K562 (cell line): Measurements from ENCODE around the gene ARHGDIA. TPM values are rescaled to one million over a fixed set of nuclear protein-coding genes. Genes with fewer than 3 reads are reported as not detected.

Experiments
- BMI1 ChIP-seq: fragments of 150-350 bp; IDR thresholded peaks from 2 replicates; pipeline ENCODE4 v1.6.1; 2014; ENCODE audit warnings: low read length
- CAMTA2 ChIP-seq: fragments of 250-450 bp; sonication (Bioruptor Pico); conservative IDR thresholded peaks from 2 replicates; pipeline ENCODE4 v1.5.1; 2022
- CBFA2T3 ChIP-seq: fragments of 450-650 bp; IDR thresholded peaks from 2 replicates; pipeline ENCODE4 v1.6.1; 2017
- E2F3 ChIP-seq: fragments of 250-450 bp; sonication (Bioruptor Pico); IDR thresholded peaks from 2 replicates; pipeline ENCODE4 v1.4.0; 2020; ENCODE audit warnings: mild to moderate bottlenecking
- EHMT2 ChIP-seq: fragments of 450-650 bp; IDR thresholded peaks from 2 replicates; pipeline ENCODE4 v1.6.1; 2018; ENCODE audit warnings: antibody characterized with exemption
- EP400 ChIP-seq: fragments of 450-650 bp; IDR thresholded peaks from 2 replicates; pipeline ENCODE4 v1.6.1; 2017; ENCODE audit warnings: antibody characterized with exemption, mild to moderate bottlenecking, moderate library complexity
- FIP1L1 ChIP-seq: fragments of 200-400 bp; formaldehyde crosslinking; IDR thresholded peaks from 2 replicates; pipeline ENCODE4 v1.6.1; 2018; ENCODE audit warnings: mild to moderate bottlenecking, low read depth, low read length; ENCODE audit not compliant: poor library complexity, severe bottlenecking
- HIVEP1 ChIP-seq: fragments of 250-450 bp; sonication (Bioruptor Pico); IDR thresholded peaks from 2 replicates; pipeline ENCODE4 v1.4.0; 2020; ENCODE audit warnings: mild to moderate bottlenecking
- MTA1 ChIP-seq: fragments of 450-650 bp; IDR thresholded peaks from 2 replicates; pipeline ENCODE4 v1.6.1; 2017; ENCODE audit warnings: borderline replicate concordance
- NCOA2 ChIP-seq, 2 experiments: fragments of 450-650 bp; IDR thresholded peaks; 2 replicates each; pipeline ENCODE4 v1.6.1; 2018; ENCODE audit warnings: mild to moderate bottlenecking in 2 of 2, moderate library complexity in 1 of 2; ENCODE audit not compliant: partially characterized antibody in 2 of 2
- NR3C1 ChIP-seq: sonication (generic); formaldehyde crosslinking; IDR thresholded peaks from 2 replicates; pipeline ENCODE4 v1.8.1; 2022; ENCODE audit warnings: missing genetic modification reagents
- PRPF4 ChIP-seq: fragments of 200-400 bp; formaldehyde crosslinking; IDR thresholded peaks from one replicate; pipeline ENCODE4 v1.6.1; 2017; ENCODE audit warnings: low read length, low read depth, mild to moderate bottlenecking; ENCODE audit not compliant: insufficient read depth, poor library complexity, severe bottlenecking
- RAD21 ChIP-seq, 2 experiments: fragments of 250-450 bp in 1 of 2; fragments of 450-650 bp in 1 of 2; sonication (Bioruptor Pico) in 1 of 2; formaldehyde crosslinking in 1 of 2; IDR thresholded peaks in 1 of 2; conservative IDR thresholded peaks in 1 of 2; 2 replicates each; pipeline versions ENCODE4 v1.4.0 to v1.8.0; 2020 to 2022; ENCODE audit warnings: mild to moderate bottlenecking in 2 of 2, moderate library complexity in 1 of 2
- SAFB2 ChIP-seq: fragments of 200-400 bp; formaldehyde crosslinking; IDR thresholded peaks from 2 replicates; pipeline ENCODE4 v1.6.1; 2018; ENCODE audit warnings: borderline replicate concordance, low read length, low read depth, moderate library complexity; ENCODE audit not compliant: severe bottlenecking
- SFPQ ChIP-seq: fragments of 200-400 bp; formaldehyde crosslinking; IDR thresholded peaks from 2 replicates; pipeline ENCODE4 v1.6.1; 2017; ENCODE audit warnings: mild to moderate bottlenecking, low read depth, low read length, moderate library complexity
- SMARCA4 ChIP-seq: fragments of 450-650 bp; IDR thresholded peaks from 2 replicates; pipeline ENCODE4 v1.6.1; 2016
- SP1 ChIP-seq: sonication (generic); formaldehyde crosslinking; IDR thresholded peaks from 2 replicates; pipeline ENCODE4 v1.8.1; 2022; ENCODE audit warnings: mild to moderate bottlenecking, missing genetic modification reagents
- SREBF2 ChIP-seq: sonication (generic); formaldehyde crosslinking; IDR thresholded peaks from 2 replicates; pipeline ENCODE4 v1.4.0; 2020; ENCODE audit warnings: mild to moderate bottlenecking, missing genetic modification reagents
- ZFP36 ChIP-seq: fragments of 150-350 bp; IDR thresholded peaks from 2 replicates; pipeline ENCODE4 v1.6.1; 2018; ENCODE audit warnings: low read length, low read depth; ENCODE audit not compliant: partially characterized antibody
- ZNF133 ChIP-seq: fragments of 250-450 bp; sonication (Bioruptor Pico); IDR thresholded peaks from 2 replicates; pipeline ENCODE4 v1.4.0; 2020; ENCODE audit warnings: mild to moderate bottlenecking
- ZNF217 ChIP-seq: sonication (generic); formaldehyde crosslinking; IDR thresholded peaks from 2 replicates; pipeline ENCODE4 v1.8.0; 2022; ENCODE audit warnings: mild to moderate bottlenecking, missing genetic modification reagents
- polyA plus RNA-seq, 8 experiments: library from polyadenylated mRNA; depleted of rRNA in 4 of 8; stranded (reverse) in 5 of 8; unstranded in 3 of 8; fragments of >200 nt; fragmentation: Nextera tagmentation in 2 of 8; fragmentation: Illumina TruSeq in 1 of 8; extraction: Ambion mirVana in 2 of 8; extraction: Trizol in 1 of 8; gene quantifications; 2 replicates each; pipeline versions ENCODE4 v1.2.1 to v1.2.3, GENCODE V29; 2011 to 2014; ENCODE audit warnings: inconsistent platforms in 1 of 8, missing spikeins in 1 of 8
- total RNA-seq, 7 experiments: library from RNA; depleted of rRNA in 6 of 7; stranded (reverse); fragments of >200 nt in 6 of 7; fragmentation: Illumina TruSeq in 2 of 7; extraction: Trizol in 2 of 7; gene quantifications; 2 replicates each; pipeline versions ENCODE4 v1.2.1 to v1.2.3, GENCODE V29; 2011 to 2021; ENCODE audit warnings: low replicate concordance in 1 of 7
- TF ChIP-seq, protein P1 (sequence below): fragments of 450-650 bp; IDR thresholded peaks from 2 replicates; pipeline ENCODE4 v1.6.1; 2016; ENCODE audit warnings: missing biosample characterization, missing genetic modification characterization
- TF ChIP-seq, protein P2 (sequence below): sonication (generic); formaldehyde crosslinking; IDR thresholded peaks from 2 replicates; pipeline ENCODE4 v1.8.0; 2022; ENCODE audit warnings: mild to moderate bottlenecking, missing genetic modification reagents

The ARHGDIA gene
- total and polyA plus RNA-seq, 9 of the 15 experiments (the other 6 are each of a cell fraction or from before 2014, with no cell fraction given), result 9.6 to 340 (median 97.6) TPM

DNA sequence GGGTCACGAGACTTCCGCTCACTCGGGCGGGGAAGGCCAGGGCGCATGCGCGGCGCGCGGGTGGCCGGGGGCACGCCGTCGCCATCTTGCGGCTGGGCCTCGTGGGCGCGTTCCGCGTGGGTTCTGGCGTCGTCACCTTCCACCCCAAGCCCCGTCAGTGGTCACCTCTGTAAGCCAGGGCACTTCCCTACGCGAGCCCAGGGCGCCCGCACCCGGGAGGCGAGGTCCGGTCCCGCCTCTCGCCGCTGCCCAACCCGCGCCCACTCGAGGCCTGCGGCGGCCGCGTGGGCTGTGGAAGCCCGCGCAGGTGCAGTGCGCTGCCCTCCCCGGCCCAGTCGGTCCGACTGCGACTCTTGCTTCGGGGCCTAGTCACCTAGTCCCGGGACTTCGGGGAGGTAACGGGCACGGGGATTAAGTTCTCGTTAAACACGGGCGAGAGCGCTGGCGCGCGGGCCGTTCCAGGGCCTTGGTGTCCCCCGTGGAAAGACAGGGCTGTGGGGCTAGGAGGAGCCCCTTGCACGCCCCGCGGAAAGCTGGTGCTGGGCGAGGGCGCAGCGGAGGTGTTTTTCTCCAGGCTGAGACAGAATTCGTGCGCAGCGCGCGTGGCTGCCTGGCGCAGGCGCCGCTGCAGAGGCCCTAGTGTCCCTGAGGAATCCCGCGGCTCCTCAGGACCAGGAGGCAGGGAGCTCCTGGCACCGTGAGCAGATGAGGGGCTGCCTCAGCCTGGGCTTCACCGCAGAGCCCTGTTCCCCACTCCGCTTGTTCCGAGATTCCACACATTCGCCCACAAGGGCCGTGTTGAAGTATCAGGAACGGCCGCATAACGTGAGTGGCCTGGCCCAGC, 472 bp upstream of the ARHGDIA start (continued):
- no peak for TF ChIP-seq CBFA2T3
- peak; percentile 74 for TF ChIP-seq PRPF4
- peak; percentile 86 for TF ChIP-seq FIP1L1
- TF ChIP-seq MTA1, result 0 out of 2 replicates have a peak, but pooled peaks have one; percentile 28
- peak; percentile 64; the same call in 1 of the 2 replicates for TF ChIP-seq NR3C1 (CRISPR knock-in tag)
- TF ChIP-seq HIVEP1, result no peak
- TF ChIP-seq SAFB2, result no peak
- TF ChIP-seq, protein P1, sequence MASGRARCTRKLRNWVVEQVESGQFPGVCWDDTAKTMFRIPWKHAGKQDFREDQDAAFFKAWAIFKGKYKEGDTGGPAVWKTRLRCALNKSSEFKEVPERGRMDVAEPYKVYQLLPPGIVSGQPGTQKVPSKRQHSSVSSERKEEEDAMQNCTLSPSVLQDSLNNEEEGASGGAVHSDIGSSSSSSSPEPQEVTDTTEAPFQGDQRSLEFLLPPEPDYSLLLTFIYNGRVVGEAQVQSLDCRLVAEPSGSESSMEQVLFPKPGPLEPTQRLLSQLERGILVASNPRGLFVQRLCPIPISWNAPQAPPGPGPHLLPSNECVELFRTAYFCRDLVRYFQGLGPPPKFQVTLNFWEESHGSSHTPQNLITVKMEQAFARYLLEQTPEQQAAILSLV (tag), result no peak
- TF ChIP-seq SMARCA4, result no peak
- TF ChIP-seq CAMTA2, result no peak
- no peak for TF ChIP-seq SFPQ
- TF ChIP-seq EHMT2, result no peak
- peak; percentile 62; the same call in 1 of the 2 replicates for TF ChIP-seq SP1 (CRISPR knock-in tag)
- TF ChIP-seq ZNF133 (CRISPR knock-in tag), result no peak
- TF ChIP-seq SREBF2 (CRISPR knock-in tag), result no peak
- peak; percentile 98 for TF ChIP-seq EP400
- no peak for TF ChIP-seq RAD21 (CRISPR knock-in tag; conservative IDR thresholded peaks at IDR 0.05 in 1 of 2, IDR thresholded peaks at IDR 0.05 in 1 of 2)
- TF ChIP-seq BMI1, result no peak
- no peak for TF ChIP-seq ZNF217 (CRISPR knock-in tag)
- TF ChIP-seq E2F3 (CRISPR knock-in tag), result peak; percentile 81
- no peak for TF ChIP-seq NCOA2 (IDR thresholded peaks at IDR 0.05; ENCODE audit: partially characterized antibody in 2 of 2)
- TF ChIP-seq, protein P2, sequence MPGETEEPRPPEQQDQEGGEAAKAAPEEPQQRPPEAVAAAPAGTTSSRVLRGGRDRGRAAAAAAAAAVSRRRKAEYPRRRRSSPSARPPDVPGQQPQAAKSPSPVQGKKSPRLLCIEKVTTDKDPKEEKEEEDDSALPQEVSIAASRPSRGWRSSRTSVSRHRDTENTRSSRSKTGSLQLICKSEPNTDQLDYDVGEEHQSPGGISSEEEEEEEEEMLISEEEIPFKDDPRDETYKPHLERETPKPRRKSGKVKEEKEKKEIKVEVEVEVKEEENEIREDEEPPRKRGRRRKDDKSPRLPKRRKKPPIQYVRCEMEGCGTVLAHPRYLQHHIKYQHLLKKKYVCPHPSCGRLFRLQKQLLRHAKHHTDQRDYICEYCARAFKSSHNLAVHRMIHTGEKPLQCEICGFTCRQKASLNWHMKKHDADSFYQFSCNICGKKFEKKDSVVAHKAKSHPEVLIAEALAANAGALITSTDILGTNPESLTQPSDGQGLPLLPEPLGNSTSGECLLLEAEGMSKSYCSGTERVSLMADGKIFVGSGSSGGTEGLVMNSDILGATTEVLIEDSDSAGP (CRISPR knock-in tag), result no peak
- TF ChIP-seq ZFP36, result no peak
